Measurements from ENCODE around the gene SH2D5. TPM values are rescaled to one million over a fixed set of nuclear protein-coding genes. Genes with fewer than 3 reads are reported as not detected.

Gene SH2D5
- total RNA-seq, 1 donor from 2014 or later, result 5.9 TPM

- Histone ChIP-seq H3K9me3 (ENCODE audit: insufficient read depth, low read depth, low read length) (no peaks in the 10 kb centered on the region), H3K4me3 (ENCODE audit: insufficient read depth, low read depth, low read length) (no peak overlapping the region), H3K27ac (ENCODE audit: low read depth, low read length) (no peak overlapping the region), H3K36me3 (ENCODE audit: insufficient read depth, low read length) (no peaks in the 10 kb centered on the region), H3K4me2 (ENCODE audit: low read length) (no peak overlapping the region), H3K27me3 (ENCODE audit: insufficient read depth, low read length) (no peaks in the 10 kb centered on the region), H3K79me2 (ENCODE audit: insufficient read depth, low read length) (no peaks in the 10 kb centered on the region), H2AFZ (ENCODE audit: low read depth, low read length) (no peak overlapping the region), H4K20me1 (ENCODE audit: insufficient read depth, low read length) (no peaks in the 10 kb centered on the region), H3K4me1 (ENCODE audit: insufficient read depth, low read length) (peaks cover 4% of the 10 kb centered on the region), H3K9ac (ENCODE audit: low read length) (no peak overlapping the region)
- no peak for FAIRE-seq
- Mint-ChIP-seq H3K27ac (ENCODE audit: unreplicated experiment) (no peak overlapping the region), H3K36me3 (ENCODE audit: low read depth, unreplicated experiment) (no peaks in the 10 kb centered on the region), H3K4me1 (ENCODE audit: low read depth, unreplicated experiment) (no peaks in the 10 kb centered on the region), H3K9me3 (ENCODE audit: unreplicated experiment) (no peaks in the 10 kb centered on the region), H3K4me3 (ENCODE audit: unreplicated experiment) (no peak overlapping the region), H3K27me3 (ENCODE audit: low read depth, unreplicated experiment) (peaks cover 5% of the 10 kb centered on the region)
- no peak for TF ChIP-seq EZH2 (IDR thresholded peaks at IDR 0.05; ENCODE audit: insufficient read depth, low read length)
- TF ChIP-seq CTCF (IDR thresholded peaks at IDR 0.05; ENCODE audit: insufficient read depth, low read depth, low read length), result no peak
- DNase-seq (ENCODE audit: low read depth), result no peak
Observed at GRCh38 chr1:20691872-20692271, 40.6 kb downstream of the SH2D5 start.

- H4K20me1 ChIP-seq (ENCODE audit: insufficient read depth, low read length), result no peaks in the 10 kb centered on the region
- DNase-seq (ENCODE audit: low read depth) (no peak), FAIRE-seq (no peak)
- H3K36me3 ChIP-seq (ENCODE audit: insufficient read depth, low read length), result no peaks in the 10 kb centered on the region
- no peak overlapping the region for H3K4me2 ChIP-seq (ENCODE audit: low read length)
- Mint-ChIP-seq H3K27ac (ENCODE audit: unreplicated experiment) (no peak overlapping the region), H3K4me3 (ENCODE audit: unreplicated experiment) (no peak overlapping the region), H3K36me3 (ENCODE audit: low read depth, unreplicated experiment) (no peaks in the 10 kb centered on the region), H3K4me1 (ENCODE audit: low read depth, unreplicated experiment) (no peaks in the 10 kb centered on the region), H3K27me3 (ENCODE audit: low read depth, unreplicated experiment) (peaks cover 7% of the 10 kb centered on the region), H3K9me3 (ENCODE audit: unreplicated experiment) (no peaks in the 10 kb centered on the region)
- H3K9me3 ChIP-seq (ENCODE audit: insufficient read depth, low read depth, low read length), result no peaks in the 10 kb centered on the region
- no peak overlapping the region for H3K9ac ChIP-seq (ENCODE audit: low read length)
- no peak overlapping the region for H3K27ac ChIP-seq (ENCODE audit: low read depth, low read length)
- no peak overlapping the region for H2AFZ ChIP-seq (ENCODE audit: low read depth, low read length)
- no peak for TF ChIP-seq CTCF (IDR thresholded peaks at IDR 0.05; ENCODE audit: insufficient read depth, low read depth, low read length)
- no peak for TF ChIP-seq EZH2 (IDR thresholded peaks at IDR 0.05; ENCODE audit: insufficient read depth, low read length)
- no peaks in the 10 kb centered on the region for H3K79me2 ChIP-seq (ENCODE audit: insufficient read depth, low read length)
- no peaks in the 10 kb centered on the region for H3K4me1 ChIP-seq (ENCODE audit: insufficient read depth, low read length)
- H3K27me3 ChIP-seq (ENCODE audit: insufficient read depth, low read length), result no peaks in the 10 kb centered on the region
- H3K4me3 ChIP-seq (ENCODE audit: insufficient read depth, low read depth, low read length), result no peak overlapping the region
Observed at GRCh38 chr1:20689645-20690056, 42.9 kb downstream of the SH2D5 start.

GRCh38 chr1:20686883-20687725, 45.4 kb downstream of the SH2D5 start:
- DNase-seq (ENCODE audit: low read depth) (no peak), FAIRE-seq (no peak)
- Histone ChIP-seq H3K4me1 (ENCODE audit: insufficient read depth, low read length) (no peaks in the 10 kb centered on the region), H3K4me3 (ENCODE audit: insufficient read depth, low read depth, low read length) (no peak overlapping the region), H3K27me3 (ENCODE audit: insufficient read depth, low read length) (no peaks in the 10 kb centered on the region), H3K4me2 (ENCODE audit: low read length) (no peak overlapping the region), H3K36me3 (ENCODE audit: insufficient read depth, low read length) (no peaks in the 10 kb centered on the region), H3K9ac (ENCODE audit: low read length) (no peak overlapping the region), H4K20me1 (ENCODE audit: insufficient read depth, low read length) (no peaks in the 10 kb centered on the region), H3K27ac (ENCODE audit: low read depth, low read length) (no peak overlapping the region), H3K9me3 (ENCODE audit: insufficient read depth, low read depth, low read length) (no peaks in the 10 kb centered on the region), H3K79me2 (ENCODE audit: insufficient read depth, low read length) (no peaks in the 10 kb centered on the region), H2AFZ (ENCODE audit: low read depth, low read length) (no peak overlapping the region)
- peaks cover 2% of the 10 kb centered on the region for H3K9me3 Mint-ChIP-seq (ENCODE audit: unreplicated experiment)
- H3K4me1 Mint-ChIP-seq (ENCODE audit: low read depth, unreplicated experiment), result no peaks in the 10 kb centered on the region
- H3K4me3 Mint-ChIP-seq (ENCODE audit: unreplicated experiment), result no peak overlapping the region
- H3K36me3 Mint-ChIP-seq (ENCODE audit: low read depth, unreplicated experiment), result peaks cover under 1% of the 10 kb centered on the region
- TF ChIP-seq CTCF (IDR thresholded peaks at IDR 0.05; ENCODE audit: insufficient read depth, low read depth, low read length) (no peak), EZH2 (IDR thresholded peaks at IDR 0.05; ENCODE audit: insufficient read depth, low read length) (no peak)
- H3K27ac Mint-ChIP-seq (ENCODE audit: unreplicated experiment), result no peak overlapping the region
- H3K27me3 Mint-ChIP-seq (ENCODE audit: low read depth, unreplicated experiment), result peaks cover 9% of the 10 kb centered on the region
